Ishikawa (cell line): ENCODE measurements around the gene BICRA.

ENCODE experiments used
- CEBPB ChIP-seq: IDR thresholded peaks from 2 replicates; pipeline ENCODE4 v1.6.1; 2012
- CREB1 ChIP-seq: IDR thresholded peaks from 2 replicates; pipeline ENCODE4 v1.6.1; 2012; ENCODE audit warnings: low read depth
- EGR1 ChIP-seq: IDR thresholded peaks from 2 replicates; pipeline ENCODE4 v1.6.1; 2012
- EP300 ChIP-seq: IDR thresholded peaks from 2 replicates; pipeline ENCODE4 v1.6.1; 2012; ENCODE audit warnings: borderline replicate concordance
- TAF1 ChIP-seq: IDR thresholded peaks from 2 replicates; pipeline ENCODE4 v1.6.1; 2012; ENCODE audit warnings: low read depth, mild to moderate bottlenecking
- TCF12 ChIP-seq: IDR thresholded peaks from 2 replicates; pipeline ENCODE4 v1.6.1; 2012; ENCODE audit warnings: low read depth
- TF ChIP-seq, protein P1 (sequence below): IDR thresholded peaks from 2 replicates; pipeline ENCODE4 v1.6.1; 2012; ENCODE audit warnings: low read depth, mild to moderate bottlenecking
- TF ChIP-seq, protein P2 (sequence below): IDR thresholded peaks from 2 replicates; pipeline ENCODE4 v1.6.1; 2012

DNA sequence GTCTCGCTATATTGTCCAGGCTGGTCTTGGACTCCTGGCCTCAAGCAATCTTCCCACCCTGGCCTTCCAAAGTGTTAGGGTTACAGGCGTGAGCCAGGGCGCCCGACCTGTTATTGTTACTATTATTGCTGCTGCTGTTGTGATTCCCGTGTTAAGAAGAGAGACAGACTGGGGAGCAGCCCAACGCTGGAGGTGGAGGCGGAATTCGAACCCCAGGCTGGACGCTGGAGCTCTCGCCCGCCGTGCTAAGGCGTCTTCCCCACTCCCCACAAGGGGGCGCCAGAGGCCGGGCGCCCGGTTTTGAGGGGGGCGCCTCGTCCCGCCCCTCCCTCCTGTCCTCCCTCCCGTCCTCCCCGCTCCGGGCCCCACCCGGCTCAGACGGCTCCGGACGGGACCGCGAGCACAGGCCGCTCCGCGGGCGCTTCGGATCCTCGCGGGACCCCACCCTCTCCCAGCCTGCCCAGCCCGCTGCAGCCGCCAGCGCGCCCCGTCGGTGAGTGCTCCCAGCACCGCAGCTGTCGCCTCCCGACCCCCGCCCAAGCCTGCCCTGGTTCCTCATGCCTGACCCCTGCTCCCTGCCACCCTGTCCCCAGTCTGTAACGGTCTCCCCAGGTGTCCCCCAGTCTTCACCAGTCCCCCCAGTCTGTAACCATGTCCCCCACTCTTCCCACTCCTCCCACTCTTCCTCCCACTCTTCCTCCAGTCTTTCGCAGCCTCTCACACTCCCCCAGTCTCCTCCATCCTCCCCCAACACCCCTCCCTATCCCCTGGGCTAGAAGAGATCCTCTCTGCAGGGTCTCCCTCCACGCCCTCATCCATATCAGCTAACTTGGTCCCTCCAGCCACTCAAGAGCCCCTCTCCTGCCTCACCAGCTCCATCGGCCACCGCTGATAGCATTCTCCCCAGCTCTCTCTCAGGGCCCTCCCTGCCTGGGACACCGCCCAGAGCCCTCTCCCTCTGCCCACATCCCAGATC, 104.4 kb downstream of the BICRA start, which contains the start of gene EHD2:
- TF ChIP-seq TCF12 (0 out of 2 replicates have a peak, but pooled peaks have one; percentile 16), EP300 (no peak), TAF1 (0 out of 2 replicates have a peak, but pooled peaks have one; percentile 47), CREB1 (no peak), CEBPB (no peak), EGR1 (no peak)
- TF ChIP-seq, protein P1, sequence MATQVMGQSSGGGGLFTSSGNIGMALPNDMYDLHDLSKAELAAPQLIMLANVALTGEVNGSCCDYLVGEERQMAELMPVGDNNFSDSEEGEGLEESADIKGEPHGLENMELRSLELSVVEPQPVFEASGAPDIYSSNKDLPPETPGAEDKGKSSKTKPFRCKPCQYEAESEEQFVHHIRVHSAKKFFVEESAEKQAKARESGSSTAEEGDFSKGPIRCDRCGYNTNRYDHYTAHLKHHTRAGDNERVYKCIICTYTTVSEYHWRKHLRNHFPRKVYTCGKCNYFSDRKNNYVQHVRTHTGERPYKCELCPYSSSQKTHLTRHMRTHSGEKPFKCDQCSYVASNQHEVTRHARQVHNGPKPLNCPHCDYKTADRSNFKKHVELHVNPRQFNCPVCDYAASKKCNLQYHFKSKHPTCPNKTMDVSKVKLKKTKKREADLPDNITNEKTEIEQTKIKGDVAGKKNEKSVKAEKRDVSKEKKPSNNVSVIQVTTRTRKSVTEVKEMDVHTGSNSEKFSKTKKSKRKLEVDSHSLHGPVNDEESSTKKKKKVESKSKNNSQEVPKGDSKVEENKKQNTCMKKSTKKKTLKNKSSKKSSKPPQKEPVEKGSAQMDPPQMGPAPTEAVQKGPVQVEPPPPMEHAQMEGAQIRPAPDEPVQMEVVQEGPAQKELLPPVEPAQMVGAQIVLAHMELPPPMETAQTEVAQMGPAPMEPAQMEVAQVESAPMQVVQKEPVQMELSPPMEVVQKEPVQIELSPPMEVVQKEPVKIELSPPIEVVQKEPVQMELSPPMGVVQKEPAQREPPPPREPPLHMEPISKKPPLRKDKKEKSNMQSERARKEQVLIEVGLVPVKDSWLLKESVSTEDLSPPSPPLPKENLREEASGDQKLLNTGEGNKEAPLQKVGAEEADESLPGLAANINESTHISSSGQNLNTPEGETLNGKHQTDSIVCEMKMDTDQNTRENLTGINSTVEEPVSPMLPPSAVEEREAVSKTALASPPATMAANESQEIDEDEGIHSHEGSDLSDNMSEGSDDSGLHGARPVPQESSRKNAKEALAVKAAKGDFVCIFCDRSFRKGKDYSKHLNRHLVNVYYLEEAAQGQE = no peak
- TF ChIP-seq, protein P2, sequence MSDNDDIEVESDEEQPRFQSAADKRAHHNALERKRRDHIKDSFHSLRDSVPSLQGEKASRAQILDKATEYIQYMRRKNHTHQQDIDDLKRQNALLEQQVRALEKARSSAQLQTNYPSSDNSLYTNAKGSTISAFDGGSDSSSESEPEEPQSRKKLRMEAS = no peak
